HepG2 (cell line): Measurements from ENCODE around the gene SOCS3. TPM values are rescaled to one million over a fixed set of nuclear protein-coding genes. Genes with fewer than 3 reads are reported as not detected.

Experiments used
- ELF3 ChIP-seq: IDR thresholded peaks from 2 replicates; pipeline ENCODE4 v1.6.1; 2016; ENCODE audit warnings: missing genetic modification reagents, missing compliant biosample characterization
- FOXA3 ChIP-seq: IDR thresholded peaks from 2 replicates; pipeline ENCODE4 v1.6.1; 2016; ENCODE audit warnings: missing genetic modification reagents, missing compliant biosample characterization
- FOXJ3 ChIP-seq: sonication (generic); formaldehyde crosslinking; IDR thresholded peaks from 2 replicates; pipeline ENCODE4 v1.4.0; 2020; ENCODE audit warnings: missing genetic modification reagents, mild to moderate bottlenecking, borderline replicate concordance
- FOXK1 ChIP-seq: sonication (generic); formaldehyde crosslinking; IDR thresholded peaks from 2 replicates; pipeline ENCODE4 v1.4.0; 2020; ENCODE audit warnings: low read depth, missing genetic modification reagents, borderline replicate concordance
- GFI1 ChIP-seq: sonication (generic); formaldehyde crosslinking; IDR thresholded peaks from 2 replicates; pipeline ENCODE4 v1.5.0; 2020; ENCODE audit warnings: missing genetic modification reagents, mild to moderate bottlenecking, borderline replicate concordance
- MNT ChIP-seq: fragments of 450-650 bp; IDR thresholded peaks from 2 replicates; pipeline ENCODE4 v1.6.1; 2016
- MTF1 ChIP-seq: sonication (generic); formaldehyde crosslinking; IDR thresholded peaks from 2 replicates; pipeline ENCODE4 v1.5.0; 2020; ENCODE audit warnings: missing genetic modification reagents
- MXD4 ChIP-seq: IDR thresholded peaks from 2 replicates; pipeline ENCODE4 v1.6.1; 2016; ENCODE audit warnings: mild to moderate bottlenecking, missing biosample characterization, missing genetic modification reagents
- SAP130 ChIP-seq: IDR thresholded peaks from 2 replicates; pipeline ENCODE4 v1.6.1; 2016; ENCODE audit warnings: low read depth
- ZNF441 ChIP-seq: sonication (generic); formaldehyde crosslinking; IDR thresholded peaks from 2 replicates; pipeline ENCODE4 v1.7.0; 2021; ENCODE audit warnings: missing genetic modification reagents, borderline replicate concordance
- ZNF580 ChIP-seq: IDR thresholded peaks from 2 replicates; pipeline ENCODE4 v1.6.1; 2016; ENCODE audit warnings: low read depth, borderline replicate concordance
- polyA plus RNA-seq, 8 experiments: library from polyadenylated mRNA; depleted of rRNA in 3 of 8; stranded (reverse) in 7 of 8; unstranded in 1 of 8; fragments of >200 nt; fragmentation: Illumina TruSeq in 4 of 8; extraction: Trizol in 4 of 8; gene quantifications; 2 replicates each; pipeline versions ENCODE4 v1.2.1 to v1.2.3, GENCODE V29; 2011 to 2016; ENCODE audit warnings: low read depth in 4 of 8, missing spikeins in 1 of 8, mixed read lengths in 1 of 8; ENCODE audit not compliant: insufficient read depth in 1 of 8
- total RNA-seq, 5 experiments: library from RNA; depleted of rRNA; stranded (reverse); fragments of >200 nt; fragmentation: Illumina TruSeq; extraction: Trizol; gene quantifications; 2 replicates each; pipeline ENCODE4 v1.2.3, GENCODE V29; 2016; ENCODE audit warnings: low read depth in 1 of 5
- TF ChIP-seq, protein P1 (sequence below), 2 experiments: fragments of 450-650 bp in 1 of 2; sonication (generic) in 1 of 2; formaldehyde crosslinking; IDR thresholded peaks; 2 replicates each; pipeline versions ENCODE4 v1.5.0 to v1.8.0; 2020 to 2022; ENCODE audit warnings: mild to moderate bottlenecking in 1 of 2, missing genetic modification reagents in 1 of 2
- TF ChIP-seq, protein P2 (sequence below): sonication (generic); formaldehyde crosslinking; IDR thresholded peaks from 2 replicates; pipeline ENCODE4 v1.4.0; 2020; ENCODE audit warnings: missing genetic modification reagents, borderline replicate concordance
- TF ChIP-seq, protein P3 (sequence below): IDR thresholded peaks from 2 replicates; pipeline ENCODE4 v1.6.1; 2016
- TF ChIP-seq, protein P4 (sequence below): IDR thresholded peaks from 2 replicates; pipeline ENCODE4 v1.6.1; 2016; ENCODE audit warnings: low read depth, missing genetic modification reagents, missing compliant biosample characterization

SOCS3 gene
- total and polyA plus RNA-seq, 2 of the 13 experiments (the other 11 are each of a cell fraction or from before 2014, with no cell fraction given), result 0.77 to 2.4 TPM

- TF ChIP-seq, protein P1, sequence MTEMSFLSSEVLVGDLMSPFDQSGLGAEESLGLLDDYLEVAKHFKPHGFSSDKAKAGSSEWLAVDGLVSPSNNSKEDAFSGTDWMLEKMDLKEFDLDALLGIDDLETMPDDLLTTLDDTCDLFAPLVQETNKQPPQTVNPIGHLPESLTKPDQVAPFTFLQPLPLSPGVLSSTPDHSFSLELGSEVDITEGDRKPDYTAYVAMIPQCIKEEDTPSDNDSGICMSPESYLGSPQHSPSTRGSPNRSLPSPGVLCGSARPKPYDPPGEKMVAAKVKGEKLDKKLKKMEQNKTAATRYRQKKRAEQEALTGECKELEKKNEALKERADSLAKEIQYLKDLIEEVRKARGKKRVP (CRISPR knock-in tag; IDR thresholded peaks at IDR 0.05), result peak in 1 of 2 experiments; percentile 65; a peak in 1 of 4 replicates
- TF ChIP-seq MXD4 (CRISPR knock-in tag) (0 out of 2 replicates have a peak, but pooled peaks have one; percentile 52), MNT (peak; percentile 17; the same call in 1 of the 2 replicates), ZNF441 (CRISPR knock-in tag) (0 out of 2 replicates have a peak, but pooled peaks have one; percentile 16), GFI1 (0 out of 2 replicates have a peak, but pooled peaks have one; percentile 56), ELF3 (CRISPR knock-in tag) (peak; percentile 61), FOXJ3 (CRISPR knock-in tag) (no peak), SAP130 (CRISPR knock-in tag) (peak; percentile 81), FOXA3 (peak; percentile 71), FOXK1 (CRISPR knock-in tag) (peak; percentile 58; the same call in 1 of the 2 replicates), ZNF580 (peak; percentile 45; the same call in 1 of the 2 replicates), MTF1 (no peak)
- TF ChIP-seq, protein P2, sequence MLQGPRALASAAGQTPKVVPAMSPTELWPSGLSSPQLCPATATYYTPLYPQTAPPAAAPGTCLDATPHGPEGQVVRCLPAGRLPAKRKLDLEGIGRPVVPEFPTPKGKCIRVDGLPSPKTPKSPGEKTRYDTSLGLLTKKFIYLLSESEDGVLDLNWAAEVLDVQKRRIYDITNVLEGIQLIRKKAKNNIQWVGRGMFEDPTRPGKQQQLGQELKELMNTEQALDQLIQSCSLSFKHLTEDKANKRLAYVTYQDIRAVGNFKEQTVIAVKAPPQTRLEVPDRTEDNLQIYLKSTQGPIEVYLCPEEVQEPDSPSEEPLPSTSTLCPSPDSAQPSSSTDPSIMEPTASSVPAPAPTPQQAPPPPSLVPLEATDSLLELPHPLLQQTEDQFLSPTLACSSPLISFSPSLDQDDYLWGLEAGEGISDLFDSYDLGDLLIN, result no peak
- TF ChIP-seq, protein P3, sequence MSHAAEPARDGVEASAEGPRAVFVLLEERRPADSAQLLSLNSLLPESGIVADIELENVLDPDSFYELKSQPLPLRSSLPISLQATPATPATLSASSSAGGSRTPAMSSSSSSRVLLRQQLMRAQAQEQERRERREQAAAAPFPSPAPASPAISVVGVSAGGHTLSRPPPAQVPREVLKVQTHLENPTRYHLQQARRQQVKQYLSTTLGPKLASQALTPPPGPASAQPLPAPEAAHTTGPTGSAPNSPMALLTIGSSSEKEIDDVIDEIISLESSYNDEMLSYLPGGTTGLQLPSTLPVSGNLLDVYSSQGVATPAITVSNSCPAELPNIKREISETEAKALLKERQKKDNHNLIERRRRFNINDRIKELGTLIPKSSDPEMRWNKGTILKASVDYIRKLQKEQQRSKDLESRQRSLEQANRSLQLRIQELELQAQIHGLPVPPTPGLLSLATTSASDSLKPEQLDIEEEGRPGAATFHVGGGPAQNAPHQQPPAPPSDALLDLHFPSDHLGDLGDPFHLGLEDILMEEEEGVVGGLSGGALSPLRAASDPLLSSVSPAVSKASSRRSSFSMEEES (CRISPR knock-in tag), result peak; percentile 18; the same call in 1 of the 2 replicates
- TF ChIP-seq, protein P4, sequence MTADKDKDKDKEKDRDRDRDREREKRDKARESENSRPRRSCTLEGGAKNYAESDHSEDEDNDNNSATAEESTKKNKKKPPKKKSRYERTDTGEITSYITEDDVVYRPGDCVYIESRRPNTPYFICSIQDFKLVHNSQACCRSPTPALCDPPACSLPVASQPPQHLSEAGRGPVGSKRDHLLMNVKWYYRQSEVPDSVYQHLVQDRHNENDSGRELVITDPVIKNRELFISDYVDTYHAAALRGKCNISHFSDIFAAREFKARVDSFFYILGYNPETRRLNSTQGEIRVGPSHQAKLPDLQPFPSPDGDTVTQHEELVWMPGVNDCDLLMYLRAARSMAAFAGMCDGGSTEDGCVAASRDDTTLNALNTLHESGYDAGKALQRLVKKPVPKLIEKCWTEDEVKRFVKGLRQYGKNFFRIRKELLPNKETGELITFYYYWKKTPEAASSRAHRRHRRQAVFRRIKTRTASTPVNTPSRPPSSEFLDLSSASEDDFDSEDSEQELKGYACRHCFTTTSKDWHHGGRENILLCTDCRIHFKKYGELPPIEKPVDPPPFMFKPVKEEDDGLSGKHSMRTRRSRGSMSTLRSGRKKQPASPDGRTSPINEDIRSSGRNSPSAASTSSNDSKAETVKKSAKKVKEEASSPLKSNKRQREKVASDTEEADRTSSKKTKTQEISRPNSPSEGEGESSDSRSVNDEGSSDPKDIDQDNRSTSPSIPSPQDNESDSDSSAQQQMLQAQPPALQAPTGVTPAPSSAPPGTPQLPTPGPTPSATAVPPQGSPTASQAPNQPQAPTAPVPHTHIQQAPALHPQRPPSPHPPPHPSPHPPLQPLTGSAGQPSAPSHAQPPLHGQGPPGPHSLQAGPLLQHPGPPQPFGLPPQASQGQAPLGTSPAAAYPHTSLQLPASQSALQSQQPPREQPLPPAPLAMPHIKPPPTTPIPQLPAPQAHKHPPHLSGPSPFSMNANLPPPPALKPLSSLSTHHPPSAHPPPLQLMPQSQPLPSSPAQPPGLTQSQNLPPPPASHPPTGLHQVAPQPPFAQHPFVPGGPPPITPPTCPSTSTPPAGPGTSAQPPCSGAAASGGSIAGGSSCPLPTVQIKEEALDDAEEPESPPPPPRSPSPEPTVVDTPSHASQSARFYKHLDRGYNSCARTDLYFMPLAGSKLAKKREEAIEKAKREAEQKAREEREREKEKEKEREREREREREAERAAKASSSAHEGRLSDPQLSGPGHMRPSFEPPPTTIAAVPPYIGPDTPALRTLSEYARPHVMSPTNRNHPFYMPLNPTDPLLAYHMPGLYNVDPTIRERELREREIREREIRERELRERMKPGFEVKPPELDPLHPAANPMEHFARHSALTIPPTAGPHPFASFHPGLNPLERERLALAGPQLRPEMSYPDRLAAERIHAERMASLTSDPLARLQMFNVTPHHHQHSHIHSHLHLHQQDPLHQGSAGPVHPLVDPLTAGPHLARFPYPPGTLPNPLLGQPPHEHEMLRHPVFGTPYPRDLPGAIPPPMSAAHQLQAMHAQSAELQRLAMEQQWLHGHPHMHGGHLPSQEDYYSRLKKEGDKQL (CRISPR knock-in tag), result peak; percentile 51; the same call in 1 of the 2 replicates
These were observed 15.7 kb upstream of the SOCS3 start (continued) for GRCh38 chr17:78375401-78376151.
